Ascending aorta (tissue), 2 donors: Measurements from ENCODE around the gene CEP295NL. TPM values are rescaled to one million over a fixed set of nuclear protein-coding genes. Genes with fewer than 3 reads are reported as not detected.

Experiments
- DNase-seq, 2 donors: peaks; one replicate each; pipeline ENCODE4 v3.0.0-alpha.2; 2019; ENCODE audit warnings: low spot score in 2 of 2
- H3K27ac ChIP-seq, 2 donors: fragments of 200-600 bp; sonication (generic); one replicate each; pipeline ENCODE4 v1.5.1; 2016 to 2017; ENCODE audit warnings: mild to moderate bottlenecking in 1 of 2
- H3K27me3 ChIP-seq: fragments of 200-600 bp; sonication (generic); one replicate; pipeline ENCODE4 v1.5.1; 2017
- H3K36me3 ChIP-seq, 2 donors: fragments of 200-600 bp; sonication (generic); one replicate each; pipeline ENCODE4 v1.5.1; 2016
- H3K4me1 ChIP-seq, 2 donors: fragments of 200-600 bp; sonication (generic); one replicate each; pipeline ENCODE4 v1.5.1; 2016 to 2017; ENCODE audit warnings: mild to moderate bottlenecking in 1 of 2
- H3K4me3 ChIP-seq, 2 donors: fragments of 200-600 bp; sonication (generic); one replicate each; pipeline ENCODE4 v1.5.1; 2016 to 2017; ENCODE audit warnings: mild to moderate bottlenecking in 1 of 2
- H3K9me3 ChIP-seq, 2 donors: fragments of 200-600 bp; sonication (generic); one replicate each; pipeline ENCODE4 v1.5.1; 2016
- intact Hi-C: fragments of 100-400 bp; cut with DNase I; formaldehyde crosslinking; loops from one replicate; pipeline ENCODE4 v1.15.1; 2023
- total RNA-seq: library from RNA; depleted of rRNA; stranded (reverse); fragments of >200 nt; gene quantifications from one replicate; pipeline ENCODE4 v1.1.0, GENCODE V29; 2016
- TF ChIP-seq, protein P1 (sequence below), 3 experiments: fragments of 200-600 bp in 2 of 3; fragments of 450-650 bp in 1 of 3; sonication (generic) in 2 of 3; IDR thresholded peaks; one replicate each; pipeline ENCODE4 v1.5.1; 2016 to 2019; ENCODE audit warnings: antibody characterized with exemption in 3 of 3, mild to moderate bottlenecking in 1 of 3, moderate library complexity in 1 of 3

The CEP295NL gene
- total RNA-seq, 1 donor from 2014 or later = 10.7 TPM

- H3K27ac ChIP-seq = peak overlapping the region in 1 of 2 donors; percentile 96
- H3K36me3 ChIP-seq = peaks cover 0 to 3% of the 10 kb centered on the region in 2 donors
- intact Hi-C loops = loop anchor here (2.0 kb wide), 1 partner anchor 24 kb away; no protein-coding TSS in a partner anchor
- TF ChIP-seq, protein P1, sequence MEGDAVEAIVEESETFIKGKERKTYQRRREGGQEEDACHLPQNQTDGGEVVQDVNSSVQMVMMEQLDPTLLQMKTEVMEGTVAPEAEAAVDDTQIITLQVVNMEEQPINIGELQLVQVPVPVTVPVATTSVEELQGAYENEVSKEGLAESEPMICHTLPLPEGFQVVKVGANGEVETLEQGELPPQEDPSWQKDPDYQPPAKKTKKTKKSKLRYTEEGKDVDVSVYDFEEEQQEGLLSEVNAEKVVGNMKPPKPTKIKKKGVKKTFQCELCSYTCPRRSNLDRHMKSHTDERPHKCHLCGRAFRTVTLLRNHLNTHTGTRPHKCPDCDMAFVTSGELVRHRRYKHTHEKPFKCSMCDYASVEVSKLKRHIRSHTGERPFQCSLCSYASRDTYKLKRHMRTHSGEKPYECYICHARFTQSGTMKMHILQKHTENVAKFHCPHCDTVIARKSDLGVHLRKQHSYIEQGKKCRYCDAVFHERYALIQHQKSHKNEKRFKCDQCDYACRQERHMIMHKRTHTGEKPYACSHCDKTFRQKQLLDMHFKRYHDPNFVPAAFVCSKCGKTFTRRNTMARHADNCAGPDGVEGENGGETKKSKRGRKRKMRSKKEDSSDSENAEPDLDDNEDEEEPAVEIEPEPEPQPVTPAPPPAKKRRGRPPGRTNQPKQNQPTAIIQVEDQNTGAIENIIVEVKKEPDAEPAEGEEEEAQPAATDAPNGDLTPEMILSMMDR (IDR thresholded peaks at IDR 0.05) = no peak
- H3K4me3 ChIP-seq = no peak overlapping the region
- H3K27me3 ChIP-seq = no peaks in the 10 kb centered on the region
- H3K4me1 ChIP-seq = peaks cover 20 to 74% of the 10 kb centered on the region in 2 donors
- H3K9me3 ChIP-seq = no peaks in the 10 kb centered on the region
- DNase-seq = no peak
Measured at GRCh38 chr17:78920528-78920927, 17.5 kb upstream of the CEP295NL start.

- Histone ChIP-seq H3K27me3 (no peaks in the 10 kb centered on the region), H3K9me3 (no peaks in the 10 kb centered on the region), H3K4me3 (no peak overlapping the region), H3K4me1 (peaks cover 20 to 79% of the 10 kb centered on the region in 2 donors), H3K27ac (peak overlapping the region in 1 of 2 donors; percentile 49), H3K36me3 (peaks cover 0 to 3% of the 10 kb centered on the region in 2 donors)
- intact Hi-C loops = loop anchor here (2.0 kb wide), 1 partner anchor 23 kb away; no protein-coding TSS in a partner anchor
- TF ChIP-seq, protein P1 (IDR thresholded peaks at IDR 0.05) = no peak
- DNase-seq = no peak
Measured at GRCh38 chr17:78919861-78920450, 17.0 kb upstream of the CEP295NL start.

DNA sequence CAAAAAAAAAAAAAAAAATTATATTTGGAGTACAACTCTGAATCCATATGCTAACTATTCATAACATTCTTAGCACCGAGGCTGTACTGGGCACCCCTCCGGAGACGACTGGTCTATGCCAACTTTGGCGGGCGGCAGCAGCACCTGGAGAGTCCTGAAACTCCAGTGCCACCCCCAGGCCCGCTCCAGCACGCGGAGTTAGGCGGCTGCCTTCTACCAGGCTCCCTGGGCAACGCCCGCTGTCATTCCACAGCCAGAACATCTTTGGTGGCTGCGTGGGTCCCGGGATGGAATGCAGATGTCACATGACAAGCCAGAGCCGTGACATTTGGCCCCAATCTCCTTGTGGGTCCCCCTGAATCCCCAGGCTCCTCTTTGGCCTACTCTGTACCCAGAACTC, 16.0 kb upstream of the CEP295NL start:
- peak overlapping the region; percentile 48 to 49 for H3K27ac ChIP-seq
- TF ChIP-seq, protein P1 (IDR thresholded peaks at IDR 0.05) = no peak
- intact Hi-C loops = no loop called here

DNA sequence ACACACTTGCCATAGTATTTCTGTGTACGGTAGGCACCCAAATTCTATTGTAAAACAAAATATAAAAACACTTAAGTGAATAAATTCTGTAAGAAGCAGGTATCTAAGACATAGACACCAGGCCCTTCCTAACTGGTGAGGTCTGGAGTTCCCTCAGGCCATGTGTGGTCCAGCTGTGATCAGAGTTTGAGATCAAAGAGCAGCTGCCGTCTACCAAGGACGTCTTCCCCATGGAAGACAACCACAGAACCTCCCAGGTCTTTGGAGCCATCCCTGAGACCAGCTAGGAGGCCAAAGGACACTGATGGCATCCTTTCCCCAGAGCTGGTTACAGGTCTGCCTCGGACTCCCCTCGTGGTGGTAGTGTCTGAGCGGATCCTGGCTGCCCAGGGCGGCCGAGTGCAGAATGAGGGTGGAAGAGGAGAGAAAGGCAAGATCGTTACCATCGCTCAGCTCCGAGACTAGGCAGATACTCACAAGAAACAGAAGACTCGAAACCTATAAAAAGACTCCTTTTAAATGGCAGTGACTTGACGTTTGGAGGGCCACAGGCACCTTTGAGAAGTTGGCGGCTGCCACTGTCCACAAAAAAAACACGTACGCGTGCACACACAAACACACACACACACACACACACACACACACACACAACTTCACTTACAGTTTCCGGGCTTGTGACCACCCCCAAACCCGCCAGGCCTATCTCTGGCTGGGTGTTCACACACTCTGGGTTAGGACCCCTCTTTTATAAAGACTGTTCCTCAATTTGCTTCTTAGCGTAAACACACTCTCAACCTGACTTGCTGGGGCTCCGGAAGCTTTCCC, 14.7 kb upstream of the CEP295NL start:
- Histone ChIP-seq H3K27me3 (no peaks in the 10 kb centered on the region), H3K4me1 (peaks cover 15 to 73% of the 10 kb centered on the region in 2 donors), H3K27ac (peak overlapping the region; percentile 30 to 60), H3K36me3 (peaks cover 0 to 3% of the 10 kb centered on the region in 2 donors), H3K9me3 (no peaks in the 10 kb centered on the region), H3K4me3 (peak overlapping the region in 1 of 2 donors; percentile 12)
- intact Hi-C loops = no loop called here
- no peak for DNase-seq
- TF ChIP-seq, protein P1 (IDR thresholded peaks at IDR 0.05) = no peak

More for the DNA sequence above, 16.0 kb upstream of the CEP295NL start:
- no peak for DNase-seq
- H3K27me3 ChIP-seq = no peaks in the 10 kb centered on the region
- H3K4me3 ChIP-seq = no peak overlapping the region
- H3K9me3 ChIP-seq = no peaks in the 10 kb centered on the region
- H3K4me1 ChIP-seq = peaks cover 20 to 82% of the 10 kb centered on the region in 2 donors
- peaks cover 0 to 3% of the 10 kb centered on the region in 2 donors for H3K36me3 ChIP-seq

DNA sequence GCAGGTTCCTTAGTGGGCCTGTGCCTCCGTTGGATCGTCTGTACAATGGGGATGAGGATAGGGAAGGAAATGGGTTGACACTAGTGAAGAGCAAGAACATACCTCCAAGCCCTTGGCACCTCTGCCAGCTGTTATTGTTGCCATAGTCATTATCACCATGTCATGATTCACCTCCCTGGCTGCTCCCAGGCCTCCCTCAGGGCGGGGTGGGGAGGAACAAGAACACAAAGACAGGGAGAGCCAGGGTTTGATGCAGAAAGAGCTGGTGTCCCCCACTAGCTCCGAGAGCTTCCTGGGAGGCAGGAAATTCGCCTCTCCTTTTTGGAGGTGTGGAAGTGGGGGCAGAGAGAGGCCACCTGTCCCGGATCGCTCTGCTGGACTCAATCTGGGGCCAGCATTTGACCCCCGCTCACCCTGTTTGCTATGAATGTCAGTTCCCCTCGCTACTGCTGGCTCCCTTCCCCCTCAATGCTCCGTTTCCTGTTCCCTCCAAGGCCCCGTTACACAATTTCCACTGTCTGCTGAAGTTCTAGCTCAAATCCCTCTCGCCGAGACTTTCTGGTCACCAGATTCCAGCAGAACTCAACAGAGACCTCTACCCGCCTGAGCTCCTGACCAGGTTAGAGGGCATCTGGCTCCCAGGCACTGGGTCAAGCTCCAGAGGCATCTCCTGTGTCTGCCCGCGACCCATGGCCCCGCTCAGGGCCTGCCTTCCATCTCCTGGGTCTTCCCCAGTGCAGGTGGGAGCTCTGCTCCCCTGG, 13.1 kb upstream of the CEP295NL start:
- H3K27me3 ChIP-seq = no peaks in the 10 kb centered on the region
- H3K4me3 ChIP-seq = no peak overlapping the region
- H3K36me3 ChIP-seq = peaks cover 0 to 3% of the 10 kb centered on the region in 2 donors
- TF ChIP-seq, protein P1 (IDR thresholded peaks at IDR 0.05) = no peak
- intact Hi-C loops = no loop called here
- DNase-seq = no peak
- peaks cover 2 to 65% of the 10 kb centered on the region in 2 donors for H3K4me1 ChIP-seq
- peak overlapping the region; percentile 45 to 69 for H3K27ac ChIP-seq
- H3K9me3 ChIP-seq = no peaks in the 10 kb centered on the region
